SK-N-SH (cell line): ENCODE measurements around the gene RHBDL1. TPM values are rescaled to one million over a fixed set of nuclear protein-coding genes. Genes with fewer than 3 reads are reported as not detected.
A peak's percentile ranks its signal among the peaks of the same experiment; 100 is the strongest.

Experiments
- CTCF ChIA-PET: fragments of 300-600, 350-600 bp; formaldehyde crosslinking; extraction: SDS; loops from one replicate; lab custom pipeline; 2021; lab: Yijun Ruan, JAX
- POLR2A ChIA-PET: fragments of 350-600 bp; sonication (Branson Sonifier 250); formaldehyde crosslinking; extraction: SDS; loops from one replicate; lab custom pipeline; 2020; ENCODE audit warnings: antibody characterized with exemption, inconsistent platforms; lab: Yijun Ruan, JAX
- DNase-seq: peaks from one replicate; pipeline ENCODE4 v3.0.0; 2012
- H2AFZ ChIP-seq: fragments of 200-600 bp; sonication (generic); 2 replicates; pipeline ENCODE4 v1.8.1; 2016; ENCODE audit warnings: antibody characterized with exemption, mild to moderate bottlenecking, low read depth
- H3F3A ChIP-seq: fragments of 200-600 bp; sonication (generic); replicated peaks from 2 replicates; pipeline ENCODE3; 2016; ENCODE audit warnings: antibody characterized with exemption, mild to moderate bottlenecking; ENCODE audit not compliant: insufficient read depth
- H3K27ac ChIP-seq, 2 experiments: fragments of 200-500 bp in 1 of 2; fragments of 200-600 bp in 1 of 2; sonication (Bioruptor generic) in 1 of 2; sonication (generic), shearing (Covaris generic) in 1 of 2; 2 replicates each; pipeline versions ENCODE4 v1.5.1 to v1.6.1; 2014 to 2016; ENCODE audit warnings: low read depth in 2 of 2, inconsistent platforms in 1 of 2, low read length in 1 of 2, mild to moderate bottlenecking in 1 of 2, mixed read lengths in 1 of 2
- H3K27me3 ChIP-seq: fragments of 200-600 bp; sonication (generic), shearing (Covaris generic); 2 replicates; pipeline ENCODE4 v1.6.1; 2016; ENCODE audit warnings: mixed run types; ENCODE audit not compliant: insufficient read depth
- H3K36me3 ChIP-seq, 2 experiments: fragments of 200-500 bp in 1 of 2; fragments of 200-600 bp in 1 of 2; sonication (Bioruptor generic) in 1 of 2; sonication (generic) in 1 of 2; replicated peaks in 1 of 2; 2 replicates each; pipeline versions ENCODE3 to v1.5.1; 2014 to 2016; ENCODE audit warnings: low read length in 1 of 2, mild to moderate bottlenecking in 1 of 2; ENCODE audit not compliant: insufficient read depth in 2 of 2, control insufficient read depth in 1 of 2
- H3K4me1 ChIP-seq, 2 experiments: fragments of 200-500 bp in 1 of 2; fragments of 200-600 bp in 1 of 2; sonication (Bioruptor generic) in 1 of 2; sonication (generic), shearing (Covaris generic) in 1 of 2; 2 replicates each; pipeline versions ENCODE4 v1.5.1 to v1.6.1; 2014 to 2016; ENCODE audit warnings: low read depth in 1 of 2, low read length in 1 of 2, mixed run types in 1 of 2; ENCODE audit not compliant: insufficient read depth in 2 of 2, control insufficient read depth in 1 of 2
- H3K4me2 ChIP-seq: fragments of 200-600 bp; sonication (generic), shearing (Covaris generic); 2 replicates; pipeline ENCODE4 v1.6.1; 2017; ENCODE audit warnings: mixed run types
- H3K4me3 ChIP-seq, 2 experiments: fragments of 200-500 bp in 1 of 2; fragments of 200-600 bp in 1 of 2; sonication (Bioruptor generic) in 1 of 2; sonication (generic), shearing (Covaris generic) in 1 of 2; 2 replicates each; pipeline versions ENCODE4 v1.5.1 to v1.8.1; 2014 to 2016; ENCODE audit warnings: low read depth in 2 of 2, inconsistent platforms in 1 of 2, low read length in 1 of 2, mild to moderate bottlenecking in 1 of 2, mixed read lengths in 1 of 2, moderate library complexity in 1 of 2
- H3K79me2 ChIP-seq: fragments of 200-600 bp; sonication (generic); 2 replicates; pipeline ENCODE4 v1.8.1; 2017; ENCODE audit warnings: mild to moderate bottlenecking; ENCODE audit not compliant: insufficient read depth
- H3K9ac ChIP-seq: fragments of 200-600 bp; sonication (generic); 2 replicates; pipeline ENCODE4 v1.6.1; 2017; ENCODE audit warnings: mixed run types
- H3K9me2 ChIP-seq: fragments of 200-600 bp; sonication (generic); 2 replicates; pipeline ENCODE4 v1.6.1; 2017; ENCODE audit warnings: mixed run types
- H3K9me3 ChIP-seq: fragments of 200-600 bp; sonication (generic); 2 replicates; pipeline ENCODE4 v1.6.1; 2017; ENCODE audit warnings: mixed run types, mild to moderate bottlenecking, moderate library complexity
- H4K20me1 ChIP-seq: fragments of 200-600 bp; sonication (generic); 2 replicates; pipeline ENCODE4 v1.6.1; 2017; ENCODE audit warnings: mild to moderate bottlenecking, mixed run types; ENCODE audit not compliant: insufficient read depth
- ELF1 ChIP-seq: IDR thresholded peaks from 2 replicates; pipeline ENCODE4 v1.4.0; 2012
- FOXJ3 ChIP-seq: sonication (generic); formaldehyde crosslinking; IDR thresholded peaks from 2 replicates; pipeline ENCODE4 v1.5.1; 2020; ENCODE audit warnings: mild to moderate bottlenecking, missing genetic modification reagents
- GATA2 ChIP-seq: sonication (generic); formaldehyde crosslinking; IDR thresholded peaks from 2 replicates; pipeline ENCODE4 v1.5.0; 2020; ENCODE audit warnings: mild to moderate bottlenecking, missing genetic modification reagents
- MAX ChIP-seq: IDR thresholded peaks from 2 replicates; pipeline ENCODE4 v1.4.0; 2012; ENCODE audit warnings: low read depth
- MXI1 ChIP-seq: IDR thresholded peaks from 2 replicates; pipeline ENCODE4 v1.6.1; 2012; ENCODE audit warnings: mild to moderate bottlenecking, low read depth, low read length, improper control_type of control experiment
- POLR2AphosphoS5 ChIP-seq: IDR thresholded peaks from 2 replicates; pipeline ENCODE4 v1.6.1; 2012; ENCODE audit warnings: low read depth, low read length
- TAF1 ChIP-seq: IDR thresholded peaks from 2 replicates; pipeline ENCODE4 v1.6.1; 2012; ENCODE audit warnings: low read depth, mild to moderate bottlenecking, low read length, moderate library complexity, borderline replicate concordance
- USF2 ChIP-seq: fragments of 150-350 bp; IDR thresholded peaks from 2 replicates; pipeline ENCODE4 v1.6.1; 2017; ENCODE audit warnings: antibody characterized with exemption, low read length, low read depth, borderline replicate concordance
- WGBS: methylation state at CpG from one replicate; pipeline ENCODE4 v1.1.6; 2017; ENCODE audit warnings: low lambda C conversion rate; 5-methylcytosine and 5-hydroxymethylcytosine counted together
- polyA plus RNA-seq, 3 experiments: library from polyadenylated mRNA; depleted of rRNA; stranded (reverse); fragments of >200 nt; gene quantifications; 2 replicates each; pipeline ENCODE4 v1.2.3, GENCODE V29; 2012
- TF ChIP-seq, protein P1 (sequence below): IDR thresholded peaks from 2 replicates; pipeline ENCODE4 v1.4.0; 2012; ENCODE audit warnings: low read depth, borderline replicate concordance

Gene RHBDL1
- polyA plus RNA-seq, 1 of the 3 experiments (the other 2 are of a cell fraction) = 4.1 TPM

- Histone ChIP-seq H3K27me3 (no peaks in the 10 kb centered on the region), H3K79me2 (peaks cover 34% of the 10 kb centered on the region), H3K9me3 (no peaks in the 10 kb centered on the region), H3K4me1 (peaks cover 8 to 45% of the 10 kb centered on the region in 2 experiments; a peak in 2 of 4 replicates), H3K4me2 (peak overlapping the region; percentile 96), H3K9me2 (no peaks in the 10 kb centered on the region), H4K20me1 (peaks cover 23% of the 10 kb centered on the region), H3F3A (peaks cover 10% of the 10 kb centered on the region), H3K36me3 (peaks cover 13 to 27% of the 10 kb centered on the region in 2 experiments), H3K9ac (peak overlapping the region; percentile 65; the same call in 1 of the 2 replicates), H3K27ac (peak overlapping the region; percentile 82 to 96), H3K4me3 (peak overlapping the region; percentile 60 to 70), H2AFZ (0 out of 2 replicates have a peak overlapping the region, but pooled peaks have one; percentile 82)
- ChIA-PET POLR2A (interaction anchor here (0.6 to 1.7 kb wide), 12 partner anchors 10 to 43 kb away, joined by 3 to 10 read pairs (median 4); partner anchors contain the start of genes MCRIP2, METTL26, RHOT2 and WDR24), CTCF (interaction anchor here (0.5 to 3.8 kb wide), 6 partner anchors 11 to 41 kb away, joined by 3 to 20 read pairs (median 10); partner anchors contain the start of genes RHOT2 and WDR90)
- WGBS = 4% methylated on average over 8 of the region's 52 CpGs
- TF ChIP-seq FOXJ3 (0 out of 2 replicates have a peak, but pooled peaks have one; percentile 44), MAX (peak; percentile 21; the same call in 1 of the 2 replicates), ELF1 (no peak), USF2 (0 out of 2 replicates have a peak, but pooled peaks have one; percentile 16), TAF1 (peak; percentile 25; the same call in 1 of the 2 replicates), GATA2 (CRISPR knock-in tag) (no peak), MXI1 (peak; percentile 74; the same call in 1 of the 2 replicates), POLR2AphosphoS5 (peak; percentile 34; the same call in 1 of the 2 replicates)
- TF ChIP-seq, protein P1, sequence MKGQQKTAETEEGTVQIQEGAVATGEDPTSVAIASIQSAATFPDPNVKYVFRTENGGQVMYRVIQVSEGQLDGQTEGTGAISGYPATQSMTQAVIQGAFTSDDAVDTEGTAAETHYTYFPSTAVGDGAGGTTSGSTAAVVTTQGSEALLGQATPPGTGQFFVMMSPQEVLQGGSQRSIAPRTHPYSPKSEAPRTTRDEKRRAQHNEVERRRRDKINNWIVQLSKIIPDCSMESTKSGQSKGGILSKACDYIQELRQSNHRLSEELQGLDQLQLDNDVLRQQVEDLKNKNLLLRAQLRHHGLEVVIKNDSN = 0 out of 2 replicates have a peak, but pooled peaks have one; percentile 22
- DNase-seq = peak; percentile 91
Measured at GRCh38 chr16:678858-679813, 3.7 kb downstream of the RHBDL1 start.
